GM12865 (cell line): ENCODE results near the gene COL27A1.

Experiments used
- DNase-seq: peaks from one replicate; pipeline ENCODE4 v3.0.0; 2010; ENCODE audit warnings: low read depth
- H3K4me3 ChIP-seq: 2 replicates; pipeline ENCODE4 v1.5.1; 2011; ENCODE audit warnings: mild to moderate bottlenecking, low read depth, low read length, control low read depth
- CTCF ChIP-seq: IDR thresholded peaks from 2 replicates; pipeline ENCODE4 v1.5.1; 2011; ENCODE audit warnings: low read length, control low read depth, low read depth, inconsistent platforms; ENCODE audit not compliant: insufficient read depth; ENCODE audit errors: missing control alignments

The COL27A1 gene

GRCh38 chr9:114350636-114351401 lies 195.5 kb downstream of the COL27A1 start:
- DNase-seq = no peak
- no peak overlapping the region for H3K4me3 ChIP-seq
- TF ChIP-seq CTCF = no peak

- no peak for TF ChIP-seq CTCF
- DNase-seq = no peak
- no peak overlapping the region for H3K4me3 ChIP-seq
Measured at GRCh38 chr9:114351932-114352331, 196.6 kb downstream of the COL27A1 start.

GRCh38 chr9:114355821-114356220 lies 200.5 kb downstream of the COL27A1 start:
- TF ChIP-seq CTCF = no peak
- DNase-seq = no peak
- H3K4me3 ChIP-seq = no peak overlapping the region

GRCh38 chr9:114356792-114357191 lies 201.5 kb downstream of the COL27A1 start:
- no peak overlapping the region for H3K4me3 ChIP-seq
- no peak for DNase-seq
- no peak for TF ChIP-seq CTCF

- DNase-seq = no peak
- H3K4me3 ChIP-seq = no peak overlapping the region
- no peak for TF ChIP-seq CTCF
Measured at GRCh38 chr9:114357360-114357759, 202.0 kb downstream of the COL27A1 start.

GRCh38 chr9:114357911-114358328 lies 202.6 kb downstream of the COL27A1 start:
- no peak for TF ChIP-seq CTCF
- DNase-seq = no peak
- no peak overlapping the region for H3K4me3 ChIP-seq

GRCh38 chr9:114359801-114360200 lies 204.5 kb downstream of the COL27A1 start:
- TF ChIP-seq CTCF = no peak
- DNase-seq = no peak
- no peak overlapping the region for H3K4me3 ChIP-seq
